GM18868 (cell line): Measurements from ENCODE around the gene CFAP45.
A peak's percentile ranks its signal among the peaks of the same experiment; 100 is the strongest.
"Not testable (repeated sequence)": the region's sequence is repeated elsewhere in the genome, so short reads cannot be mapped to it uniquely, and the experiment has no call there.

Experiments used
- ATAC-seq: cut with Tn5 transposase; IDR thresholded peaks from one replicate; pipeline ENCODE4 v1.9.1; 2021; ENCODE audit warnings: mild to moderate bottlenecking, moderate library complexity; ENCODE audit not compliant: unreplicated experiment

The CFAP45 gene

DNA sequence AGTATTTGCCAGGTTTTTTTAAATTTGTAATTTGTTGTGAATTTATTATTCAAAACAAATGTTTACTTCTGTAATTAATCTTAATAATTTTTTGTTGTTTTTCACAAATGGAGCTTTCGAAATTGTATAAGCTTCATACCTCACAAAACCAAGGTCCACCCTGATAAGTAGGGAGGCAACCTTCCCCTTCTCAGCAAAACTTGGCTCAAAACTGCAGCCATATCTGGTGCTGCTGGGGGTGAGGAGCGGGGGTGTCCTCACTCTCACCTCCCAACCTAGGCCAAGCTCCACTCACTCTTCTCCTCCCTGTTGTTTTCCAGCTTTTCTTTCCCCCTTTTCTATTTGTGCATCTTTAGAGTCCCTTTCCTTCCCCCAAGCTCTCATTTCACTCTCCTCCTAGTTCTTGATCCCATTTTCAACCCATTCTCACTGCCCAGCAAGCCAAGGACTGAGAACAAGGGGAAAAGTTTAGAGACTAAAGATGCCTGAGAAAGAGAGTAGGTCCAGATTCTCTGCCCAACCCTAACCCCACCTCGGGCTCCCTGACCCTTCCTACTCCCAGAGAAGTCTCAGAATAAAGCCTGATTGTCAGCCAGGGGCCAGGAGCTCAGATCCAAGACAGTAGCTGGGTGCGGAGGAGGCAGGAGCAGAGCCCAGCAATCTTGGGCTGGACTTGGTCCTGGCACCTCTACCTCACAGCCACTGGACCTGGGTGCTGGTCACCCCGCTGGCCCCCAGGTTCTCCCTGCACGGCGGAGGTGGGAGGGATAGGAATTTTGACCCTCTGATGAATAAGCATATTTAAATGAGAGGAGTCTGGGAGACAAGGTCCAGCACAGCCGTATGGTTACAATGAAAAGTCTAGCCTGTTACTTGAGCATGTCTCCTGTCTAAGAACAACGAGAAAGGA, 8.3 kb upstream of the CFAP45 start:
- ATAC-seq: no peak

DNA sequence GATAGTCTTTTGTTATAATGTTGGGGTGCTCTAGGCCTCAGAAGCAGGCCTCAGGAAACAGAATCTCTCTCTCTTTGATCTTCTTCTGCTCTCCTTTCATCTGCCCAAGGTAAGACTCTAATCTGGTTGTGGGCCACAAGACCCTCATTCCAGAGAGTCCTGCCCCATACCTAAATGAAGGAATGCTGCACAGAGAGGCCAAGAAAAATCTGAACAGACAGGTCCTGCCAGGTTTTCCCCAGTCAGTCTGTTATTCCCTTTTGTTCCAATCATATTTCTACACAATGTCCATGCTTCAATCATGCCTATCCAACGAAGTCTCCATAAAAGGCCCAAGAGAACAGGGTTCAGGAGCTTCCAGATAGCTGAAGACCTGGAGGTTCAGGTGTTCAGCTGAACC, 7.0 kb upstream of the CFAP45 start:
- ATAC-seq: no peak

DNA sequence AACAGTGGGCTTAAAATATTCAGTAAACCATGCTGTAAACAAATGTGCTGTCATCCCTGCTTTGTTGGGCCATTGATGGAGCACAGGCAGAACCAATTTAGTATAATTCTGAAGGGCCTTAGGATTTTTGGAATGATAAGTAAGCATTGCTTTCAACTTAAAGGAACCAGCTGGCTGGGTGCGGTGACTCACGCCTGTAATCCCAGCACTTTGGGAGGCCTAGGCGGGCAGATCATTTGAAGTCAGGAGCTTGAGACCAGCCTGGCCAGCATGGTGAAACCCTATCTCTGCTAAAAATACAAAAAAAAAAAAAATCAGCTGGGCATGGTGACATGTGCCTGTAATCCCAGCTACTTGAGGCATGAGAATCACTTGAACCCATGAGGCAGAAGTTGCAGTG, 4.1 kb upstream of the CFAP45 start:
- ATAC-seq: not testable (repeated sequence)

DNA sequence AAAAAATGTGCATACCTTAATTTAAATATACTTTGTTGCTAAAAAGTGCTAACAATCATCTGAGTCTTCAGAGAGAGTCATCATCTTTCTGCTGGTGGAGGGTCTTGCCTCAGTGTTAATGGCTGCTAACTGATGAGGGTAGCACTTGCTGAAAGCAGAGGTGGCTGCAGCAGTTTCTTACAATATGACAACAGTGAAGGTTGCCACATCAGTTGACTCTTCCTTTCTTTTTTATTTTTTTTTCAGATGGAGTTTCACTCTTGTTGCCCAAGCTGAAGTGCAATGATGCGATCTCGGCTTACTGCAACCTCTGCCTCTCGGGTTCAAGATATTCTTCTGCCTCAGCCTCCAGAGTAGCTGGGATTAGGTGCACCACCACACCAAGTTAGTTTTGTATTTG, 2.6 kb upstream of the CFAP45 start:
- ATAC-seq: no peak

DNA sequence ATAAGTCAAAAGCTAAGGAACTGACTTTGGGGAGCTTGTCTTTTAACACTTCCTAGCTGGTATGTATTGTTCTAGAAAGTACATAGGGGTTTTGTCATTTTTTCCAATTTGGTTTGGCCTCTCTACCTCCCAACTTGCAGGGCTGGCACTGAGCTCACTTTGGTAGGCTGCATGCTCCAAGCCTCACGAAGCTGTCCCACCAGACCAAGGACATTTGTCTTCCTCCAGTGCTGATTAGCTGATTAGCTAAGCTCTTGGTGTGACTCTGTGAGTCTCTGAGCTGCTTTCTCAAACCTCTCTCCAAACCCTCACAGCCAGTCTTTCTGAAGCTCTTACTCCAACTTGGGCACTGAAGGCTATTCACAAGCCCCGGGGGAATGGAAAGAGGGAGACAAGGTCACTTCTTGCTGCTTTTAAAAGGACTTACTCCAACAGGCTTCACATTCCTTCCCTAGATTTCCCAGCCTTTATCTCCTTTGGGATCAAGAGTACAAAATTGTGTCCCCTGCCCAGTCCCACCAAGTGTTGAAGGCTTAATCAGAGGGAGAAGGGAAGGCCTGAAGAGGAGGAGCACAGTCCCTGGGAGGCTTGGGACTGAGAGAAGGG, 893 bp upstream of the CFAP45 start:
- no peak for ATAC-seq

DNA sequence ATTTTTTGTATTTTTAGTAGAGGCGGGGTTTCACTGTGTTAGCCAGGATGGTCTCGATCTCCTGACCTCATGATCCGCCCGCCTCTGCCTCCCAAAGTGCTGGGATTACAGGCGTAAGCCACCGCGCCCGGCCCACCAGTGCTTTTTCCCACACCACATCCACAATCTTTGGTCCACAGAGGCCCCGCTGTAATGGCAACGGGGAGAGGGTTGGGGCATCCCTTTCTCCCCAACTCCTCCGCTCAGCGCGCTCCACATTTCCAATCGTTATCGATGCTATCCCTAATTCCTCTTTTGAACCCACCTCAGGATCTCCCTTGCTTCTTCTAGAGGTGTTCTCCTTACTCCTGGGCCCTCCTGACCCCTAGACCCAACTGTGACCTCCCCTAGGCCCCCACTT, 331 bp downstream of the CFAP45 start:
- not testable (repeated sequence) for ATAC-seq

DNA sequence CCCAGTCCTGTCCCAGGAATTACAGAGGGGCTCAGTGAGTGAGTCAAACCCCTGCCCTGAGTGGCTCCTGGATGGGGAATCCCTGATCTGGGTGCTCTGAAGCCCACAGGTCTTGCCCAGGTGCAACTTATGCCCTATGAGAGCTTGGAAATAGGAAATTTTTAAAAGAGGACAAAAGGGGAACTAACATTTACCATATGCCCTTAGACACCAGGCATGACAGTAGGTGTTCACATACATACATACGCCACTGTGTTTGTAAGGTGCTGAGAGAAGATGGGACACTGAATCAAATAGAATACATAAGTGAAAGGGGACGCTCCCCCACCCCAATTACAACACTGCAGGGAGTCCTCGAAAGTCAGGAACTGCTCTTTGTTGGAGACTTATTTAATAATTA, 1.4 kb downstream of the CFAP45 start:
- ATAC-seq: peak; percentile 76

DNA sequence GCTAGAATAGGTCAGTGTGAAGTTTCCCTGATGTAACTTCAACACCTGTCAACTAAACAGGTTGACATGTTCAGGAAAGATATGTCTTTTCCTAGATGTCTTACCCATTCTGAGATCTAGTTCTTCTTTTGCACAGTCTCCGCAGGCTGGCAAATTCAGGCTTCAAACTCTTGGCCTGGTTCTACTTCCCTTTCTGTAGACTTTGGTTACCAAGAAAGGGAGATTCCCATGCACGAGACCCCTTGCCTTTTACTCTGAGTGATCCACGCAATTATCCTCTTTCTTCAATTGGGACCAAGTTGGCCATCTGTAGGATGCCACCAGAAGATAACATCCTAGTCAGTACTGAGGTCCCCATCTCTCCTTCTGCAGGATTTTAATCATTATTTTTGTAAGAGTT, 2.0 kb downstream of the CFAP45 start:
- peak; percentile 45 for ATAC-seq

DNA sequence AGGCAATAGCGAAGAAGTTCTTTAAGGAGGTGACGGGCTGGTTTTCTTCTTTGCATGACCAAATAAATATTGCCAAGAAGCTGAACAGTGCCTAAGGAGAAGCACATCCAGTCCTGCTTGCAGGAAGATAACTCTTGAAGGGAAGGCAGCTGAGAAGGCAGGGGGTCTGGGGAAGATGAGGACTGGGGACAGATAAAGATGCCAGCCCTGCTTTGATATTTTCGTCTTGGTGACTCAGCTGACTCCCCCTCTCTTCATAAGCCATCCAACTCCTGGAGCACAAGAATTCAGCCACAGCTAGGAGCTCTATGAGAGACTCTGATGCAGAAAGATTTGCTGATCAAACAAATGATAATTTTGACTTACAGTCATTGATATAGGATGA, 3.4 kb downstream of the CFAP45 start:
- ATAC-seq: no peak

DNA sequence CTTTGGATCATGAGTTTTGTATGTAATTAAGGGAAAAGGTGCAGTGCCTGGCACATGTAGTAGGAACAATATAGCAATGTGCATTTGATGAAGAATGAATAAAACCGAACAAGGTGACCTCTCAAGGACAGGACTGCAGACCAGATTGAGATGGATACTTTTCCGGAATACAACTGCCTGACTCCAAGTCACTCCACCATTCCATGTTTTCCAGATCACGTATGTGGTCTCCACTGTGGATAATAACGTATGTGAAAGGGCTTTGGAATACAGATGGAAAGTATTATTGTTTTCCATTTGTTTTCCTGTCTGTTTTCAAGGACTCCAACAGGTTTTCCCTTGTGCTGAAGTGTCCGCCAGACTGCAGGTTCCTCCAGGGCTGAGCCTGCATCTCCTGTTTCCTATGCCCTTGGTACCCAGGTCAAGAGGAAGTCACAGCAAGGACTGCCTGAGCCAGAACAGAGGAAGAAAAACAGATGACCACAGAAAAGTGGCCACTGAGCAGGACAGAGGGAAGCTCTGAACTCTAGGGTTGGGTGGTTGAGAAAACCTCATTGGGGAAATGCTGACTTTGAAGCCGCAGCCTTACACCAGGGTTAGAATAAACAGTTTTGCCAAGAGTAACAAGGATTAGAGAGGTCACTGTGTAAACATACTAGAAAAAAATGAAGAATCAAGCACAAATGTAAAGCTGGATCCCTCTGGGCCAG, 4.0 kb downstream of the CFAP45 start:
- no peak for ATAC-seq

DNA sequence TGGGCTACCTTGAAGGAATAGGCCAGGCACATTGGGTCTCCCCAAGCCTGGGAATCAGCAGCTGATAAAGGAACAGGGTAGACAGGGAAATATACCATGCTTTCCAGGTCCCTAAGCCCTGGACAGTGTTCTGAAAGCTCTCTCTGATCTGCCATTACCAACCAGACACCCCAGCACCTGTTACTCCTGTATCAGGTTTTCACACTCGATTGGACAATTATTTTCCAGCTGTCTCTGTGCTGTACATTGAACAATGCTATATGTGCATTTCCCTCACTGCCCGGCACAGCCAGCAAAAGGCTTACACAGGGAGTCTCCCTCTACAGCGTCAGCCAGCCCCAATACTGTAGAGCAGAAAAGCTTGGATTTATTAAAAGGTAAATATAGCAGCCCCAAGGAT, 4.7 kb downstream of the CFAP45 start:
- no peak for ATAC-seq

DNA sequence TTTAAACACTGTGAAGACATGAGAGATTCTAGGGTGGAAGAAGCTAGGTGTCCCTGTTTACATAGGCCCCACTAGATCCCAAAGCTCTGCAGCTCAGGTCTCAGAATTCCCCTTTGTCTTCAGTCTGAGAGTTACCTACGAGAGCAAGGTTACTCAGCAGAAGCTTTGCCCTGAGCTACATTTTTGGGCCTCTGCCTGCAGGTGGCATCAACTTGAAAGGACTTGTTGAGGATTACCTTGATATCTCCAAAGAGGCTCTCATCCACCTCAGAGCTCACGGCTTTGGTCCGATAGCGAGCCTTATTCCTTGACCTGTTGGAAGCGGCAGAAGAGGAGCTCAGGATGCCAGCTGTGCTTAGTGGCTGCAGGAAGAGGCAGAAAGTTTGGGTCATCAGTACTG, 7.0 kb downstream of the CFAP45 start:
- ATAC-seq: no peak

DNA sequence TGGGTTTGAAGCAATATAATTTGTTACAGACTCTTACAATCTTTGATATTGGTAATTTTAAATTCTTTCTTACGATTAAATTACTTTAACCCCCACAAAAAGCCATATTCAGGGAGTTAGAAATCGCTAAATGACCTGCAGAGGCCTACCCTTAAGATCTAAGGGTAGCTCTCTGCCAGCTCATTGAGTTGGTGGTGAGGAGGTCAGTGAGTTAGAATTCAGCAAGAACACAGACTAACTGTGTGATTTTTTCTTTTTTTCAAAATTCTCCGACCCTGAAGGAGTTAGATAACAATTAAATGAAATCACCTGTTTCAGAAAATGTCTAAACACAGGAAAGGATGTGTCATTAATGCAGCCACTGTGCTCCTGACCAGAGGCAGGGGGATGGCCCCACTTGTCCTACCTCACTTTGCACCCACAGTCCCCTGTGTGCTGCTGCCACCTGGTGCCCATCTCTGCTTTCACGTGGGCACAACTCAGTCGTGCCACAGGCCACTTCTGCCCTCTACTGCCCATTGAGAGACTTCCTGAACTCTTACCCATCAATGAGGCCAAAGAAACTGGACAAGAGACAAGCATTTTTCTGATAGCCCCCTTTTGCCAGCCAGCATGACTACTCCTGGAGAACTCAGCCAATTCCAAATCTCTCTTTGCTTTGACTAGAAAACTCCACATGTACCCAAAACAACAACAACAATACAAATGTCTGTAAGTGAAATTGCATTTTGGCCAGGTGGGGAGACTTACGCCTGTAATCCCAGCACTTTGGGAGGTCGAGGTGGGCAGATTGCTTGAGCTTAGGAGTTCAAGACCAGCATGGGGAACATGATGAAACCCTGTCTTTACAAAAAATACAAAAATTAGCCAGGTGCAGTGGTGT, 8.4 kb downstream of the CFAP45 start:
- peak; percentile 52 for ATAC-seq

DNA sequence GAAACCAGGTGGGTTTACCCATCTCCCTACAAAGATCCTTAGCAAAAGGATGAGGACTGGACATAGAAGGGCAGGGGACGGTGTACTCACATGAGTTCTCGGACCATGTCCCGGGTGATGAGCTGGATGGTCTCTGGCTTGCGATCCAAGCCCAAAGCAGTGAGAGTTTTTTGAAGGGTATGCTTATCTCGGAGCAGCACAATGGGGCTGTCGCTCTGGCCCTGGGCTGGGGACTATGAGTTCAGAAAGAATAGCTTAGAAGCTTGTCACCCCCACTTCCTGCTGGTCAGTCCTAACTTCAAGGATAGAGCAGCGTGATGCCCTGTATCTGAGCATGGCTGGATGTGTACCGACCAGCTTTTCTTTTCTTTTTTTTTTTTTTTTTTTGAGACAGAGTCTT, 9.6 kb downstream of the CFAP45 start:
- no peak for ATAC-seq

DNA sequence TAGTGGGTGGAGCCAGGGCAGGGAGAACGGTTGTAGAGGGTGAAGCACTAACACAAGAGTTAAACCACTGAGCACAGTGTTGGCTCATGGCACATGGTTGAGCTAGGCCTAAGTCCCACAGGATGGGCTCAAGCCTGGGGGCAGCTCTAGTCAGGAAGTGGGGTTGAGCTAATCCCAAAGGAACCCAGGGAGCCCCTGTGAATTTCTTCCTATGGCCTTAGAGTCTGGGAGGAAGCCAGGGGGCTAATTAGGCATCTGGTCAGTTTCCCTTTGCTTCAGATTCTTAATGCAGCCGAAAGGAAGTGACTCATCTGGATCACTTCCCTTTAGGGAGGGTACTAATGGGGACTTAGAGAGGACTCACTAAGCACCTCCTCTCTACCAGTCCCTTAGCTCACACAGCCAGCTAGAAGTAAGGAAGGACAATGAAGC, 10.1 kb downstream of the CFAP45 start:
- peak; percentile 95 for ATAC-seq

DNA sequence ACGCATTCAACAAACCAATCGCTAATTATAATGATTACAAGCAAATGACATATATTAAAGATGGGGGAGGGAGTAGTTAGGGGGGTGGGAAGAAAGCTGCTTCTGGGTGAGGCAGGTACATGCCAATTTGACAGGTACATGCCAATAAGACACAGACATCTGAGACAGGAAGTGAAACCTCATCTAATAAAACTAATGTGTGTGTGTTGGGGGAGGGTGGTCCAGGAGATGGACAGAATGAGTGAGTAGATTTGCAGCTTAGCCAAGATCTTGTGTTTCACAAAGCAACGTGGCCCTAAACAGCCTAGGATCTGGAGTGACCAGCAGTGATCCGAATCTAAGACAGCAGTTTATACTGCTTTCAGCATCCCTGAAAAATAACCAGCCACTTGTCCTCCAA, 10.8 kb downstream of the CFAP45 start:
- ATAC-seq: peak; percentile 37

DNA sequence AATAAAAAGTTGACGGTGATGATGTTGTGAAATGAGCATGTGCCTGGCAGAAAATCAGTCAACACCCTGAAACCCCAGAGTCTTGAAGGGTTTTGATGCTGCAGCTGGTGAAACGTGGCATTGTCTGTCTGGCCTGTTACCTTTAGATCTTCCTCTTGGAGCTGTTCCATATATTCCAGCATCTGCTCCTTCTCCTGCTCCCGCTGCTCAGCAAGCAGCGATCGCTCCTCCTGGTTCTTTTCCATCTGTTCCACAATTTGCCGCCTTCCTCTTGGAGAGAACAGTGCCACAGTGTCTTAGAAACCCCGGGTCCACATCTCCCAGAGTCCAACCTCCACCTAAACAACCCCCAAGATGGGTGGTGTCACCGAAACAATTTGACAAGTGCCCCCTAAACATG, 15.7 kb downstream of the CFAP45 start:
- ATAC-seq: no peak

DNA sequence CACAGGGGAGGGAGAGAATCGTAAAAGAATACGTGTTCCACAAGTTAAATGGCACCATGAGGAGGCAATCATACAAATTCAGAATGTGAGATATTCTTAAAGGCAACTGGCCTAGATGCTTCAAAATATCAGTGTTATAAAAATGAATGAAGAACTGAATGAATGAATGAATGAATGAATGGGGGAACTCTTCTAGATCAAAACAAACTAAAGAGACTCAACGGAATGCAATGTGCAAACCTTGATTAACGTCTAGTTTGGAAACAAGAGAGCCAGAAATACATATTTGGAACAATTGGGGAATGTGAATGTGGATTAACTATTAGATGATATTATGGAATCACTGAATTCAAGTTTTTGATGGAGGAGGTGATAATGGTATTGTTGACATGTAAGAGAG, 16.8 kb downstream of the CFAP45 start:
- no peak for ATAC-seq

DNA sequence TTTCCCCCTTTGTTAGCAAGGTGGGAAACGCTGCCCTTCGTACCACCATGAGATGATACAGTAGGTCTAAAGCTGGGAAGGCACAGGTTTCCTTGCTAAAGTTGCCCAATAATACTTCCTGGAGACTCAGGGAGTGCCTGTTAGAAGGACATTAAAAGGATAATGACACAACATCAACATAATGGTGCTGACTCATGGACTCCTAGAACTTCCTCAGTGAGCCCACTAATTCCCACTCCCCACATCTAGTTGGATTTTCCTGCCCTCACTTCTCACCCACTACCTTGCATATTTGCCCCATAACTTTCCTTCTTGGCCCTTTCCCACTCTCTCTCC, 17.5 kb downstream of the CFAP45 start:
- no peak for ATAC-seq

DNA sequence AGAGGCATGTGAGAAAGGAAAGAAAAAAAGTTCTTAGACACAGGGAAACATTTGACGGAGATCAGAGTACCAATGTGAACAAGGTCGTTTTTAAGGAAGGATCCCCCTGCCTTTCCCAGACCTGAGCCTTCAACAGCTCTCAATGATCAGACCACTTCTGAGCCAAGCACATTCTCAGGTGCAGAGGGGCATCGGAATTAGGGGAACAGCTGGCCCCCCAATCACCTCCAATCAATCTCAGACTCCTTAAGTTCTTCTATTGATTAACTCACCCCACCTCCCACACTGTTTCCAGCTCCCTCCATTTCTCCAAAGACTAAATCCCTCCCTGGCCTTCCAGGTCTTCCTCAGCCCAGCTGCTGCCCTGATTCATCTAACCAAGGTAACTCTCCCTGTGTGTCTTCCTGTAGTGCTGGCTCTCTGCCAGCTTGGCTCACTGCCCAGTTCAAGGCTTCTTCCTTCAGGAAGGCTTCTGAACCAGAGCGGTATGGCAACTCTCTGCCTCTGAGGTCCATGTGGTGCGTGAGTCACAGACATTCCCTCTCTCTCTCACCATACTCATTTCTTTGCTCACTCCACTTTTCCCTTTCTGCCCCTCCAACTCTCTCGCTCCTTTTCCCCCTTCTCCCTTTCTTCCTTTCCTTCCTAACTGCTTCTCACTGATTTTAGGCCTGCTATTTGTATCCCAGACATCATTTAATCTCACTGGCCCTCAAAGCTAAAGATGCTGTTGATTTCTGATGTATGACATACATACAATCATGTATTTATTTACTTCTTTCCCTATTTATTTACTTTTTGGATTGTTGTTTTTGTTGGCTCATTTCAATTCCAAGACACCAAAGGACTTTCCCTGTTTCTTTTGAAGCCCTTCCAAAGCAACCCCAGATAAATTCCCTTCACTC, 18.1 kb downstream of the CFAP45 start:
- no peak for ATAC-seq
